Measurements from ENCODE around the gene NLRP1. TPM values are rescaled to one million over a fixed set of nuclear protein-coding genes. Genes with fewer than 3 reads are reported as not detected.
A peak's percentile ranks its signal among the peaks of the same experiment; 100 is the strongest.

Gene NLRP1
- total RNA-seq, 2 experiments from 2014 or later, result 39.9 to 45.0 TPM

DNA sequence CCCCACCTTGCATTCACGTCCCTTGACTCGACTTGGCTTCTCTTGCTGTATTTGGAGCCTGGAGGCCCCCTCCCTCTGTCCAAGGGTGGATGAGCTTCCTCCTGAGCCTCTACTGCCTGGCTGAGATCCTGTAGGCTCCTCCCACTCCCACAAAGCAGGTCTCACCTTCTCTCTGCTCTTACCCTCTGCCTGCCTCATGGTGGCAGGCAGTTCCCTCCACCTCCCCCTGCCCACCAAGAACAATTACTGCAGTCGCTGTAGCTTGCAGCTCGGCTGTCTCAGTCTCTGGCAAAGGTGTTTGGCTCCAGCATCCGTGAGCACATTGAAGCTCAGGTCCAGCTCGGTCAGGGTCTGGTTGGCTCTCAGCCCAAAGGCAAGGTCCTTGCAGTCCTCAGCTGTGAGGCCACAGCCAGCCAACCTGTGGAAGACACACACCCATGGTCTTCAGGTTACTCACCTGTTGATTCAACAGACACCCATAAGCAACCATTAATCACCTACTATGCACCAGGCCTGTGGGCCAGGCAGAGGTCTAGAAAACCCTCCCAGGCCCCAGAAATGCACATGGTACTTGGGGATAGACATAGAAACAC, 42.6 kb downstream of the NLRP1 start:
- H3K27me3 Mint-ChIP-seq, result no peaks in the 10 kb centered on the region
- no peak for DNase-seq
- intact Hi-C loops (cut with micrococcal nuclease), result no loop called here
- ChIA-PET CTCF (no interaction called here), POLR2A (no interaction called here)
- no peak overlapping the region for H3K4me3 Mint-ChIP-seq
- no peaks in the 10 kb centered on the region for H3K9me3 Mint-ChIP-seq
- H3K36me3 Mint-ChIP-seq, result peaks cover 24% of the 10 kb centered on the region
- H3K27ac Mint-ChIP-seq, result no peak overlapping the region
- H3K4me1 Mint-ChIP-seq (ENCODE audit: low read depth), result no peaks in the 10 kb centered on the region

DNA sequence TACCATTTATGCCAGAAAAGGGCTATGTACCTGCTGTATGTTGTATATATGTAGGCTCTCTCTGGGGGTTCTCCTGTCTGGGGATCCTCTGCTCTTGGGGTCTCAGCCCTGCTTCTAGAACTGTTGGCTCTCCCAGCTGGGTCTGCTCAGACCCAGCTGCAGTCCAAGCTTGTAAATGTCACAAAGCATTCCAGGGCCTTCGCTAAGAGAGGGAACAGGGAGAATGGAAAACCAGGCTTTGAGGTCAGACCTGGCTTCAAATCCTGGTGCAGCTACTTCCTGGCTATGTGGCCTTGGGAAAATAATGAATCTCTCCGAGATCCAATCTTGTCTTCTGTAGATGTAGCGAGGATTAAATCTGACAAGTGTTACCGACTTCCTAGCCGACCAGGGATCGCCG, 44.0 kb downstream of the NLRP1 start:
- Mint-ChIP-seq H3K36me3 (peaks cover 28% of the 10 kb centered on the region), H3K4me3 (no peak overlapping the region), H3K9me3 (no peaks in the 10 kb centered on the region), H3K27me3 (no peaks in the 10 kb centered on the region), H3K4me1 (ENCODE audit: low read depth) (no peaks in the 10 kb centered on the region), H3K27ac (no peak overlapping the region)
- intact Hi-C loops (cut with micrococcal nuclease), result no loop called here
- POLR2A ChIA-PET, result no interaction called here
- DNase-seq, result no peak
- CTCF ChIA-PET, result no interaction called here

DNA sequence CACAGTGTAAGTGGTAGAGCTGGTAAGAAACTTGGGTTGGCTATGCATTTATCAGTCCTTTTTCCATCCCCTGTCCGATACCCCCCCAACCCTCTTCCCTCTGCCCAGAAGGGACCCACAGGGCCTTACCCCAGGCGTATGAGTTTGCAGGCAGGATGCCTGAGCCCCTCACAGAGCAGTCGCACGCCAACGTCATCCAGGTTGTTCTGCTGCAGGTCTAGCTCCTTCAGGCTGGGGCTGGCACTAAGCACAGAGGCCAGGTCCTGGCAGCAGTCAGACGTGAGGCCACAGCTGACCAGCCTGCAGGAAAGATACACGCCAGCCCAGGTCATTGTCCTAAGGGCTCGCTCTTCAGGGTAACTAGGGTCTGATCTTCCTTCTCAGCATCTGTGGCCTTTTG, 45.0 kb downstream of the NLRP1 start:
- no peak for DNase-seq
- H3K27me3 Mint-ChIP-seq, result no peaks in the 10 kb centered on the region
- no peaks in the 10 kb centered on the region for H3K9me3 Mint-ChIP-seq
- H3K4me3 Mint-ChIP-seq, result no peak overlapping the region
- ChIA-PET CTCF (no interaction called here), POLR2A (no interaction called here)
- no peaks in the 10 kb centered on the region for H3K4me1 Mint-ChIP-seq (ENCODE audit: low read depth)
- intact Hi-C loops (cut with micrococcal nuclease), result no loop called here
- no peak overlapping the region for H3K27ac Mint-ChIP-seq
- peaks cover 30% of the 10 kb centered on the region for H3K36me3 Mint-ChIP-seq

DNA sequence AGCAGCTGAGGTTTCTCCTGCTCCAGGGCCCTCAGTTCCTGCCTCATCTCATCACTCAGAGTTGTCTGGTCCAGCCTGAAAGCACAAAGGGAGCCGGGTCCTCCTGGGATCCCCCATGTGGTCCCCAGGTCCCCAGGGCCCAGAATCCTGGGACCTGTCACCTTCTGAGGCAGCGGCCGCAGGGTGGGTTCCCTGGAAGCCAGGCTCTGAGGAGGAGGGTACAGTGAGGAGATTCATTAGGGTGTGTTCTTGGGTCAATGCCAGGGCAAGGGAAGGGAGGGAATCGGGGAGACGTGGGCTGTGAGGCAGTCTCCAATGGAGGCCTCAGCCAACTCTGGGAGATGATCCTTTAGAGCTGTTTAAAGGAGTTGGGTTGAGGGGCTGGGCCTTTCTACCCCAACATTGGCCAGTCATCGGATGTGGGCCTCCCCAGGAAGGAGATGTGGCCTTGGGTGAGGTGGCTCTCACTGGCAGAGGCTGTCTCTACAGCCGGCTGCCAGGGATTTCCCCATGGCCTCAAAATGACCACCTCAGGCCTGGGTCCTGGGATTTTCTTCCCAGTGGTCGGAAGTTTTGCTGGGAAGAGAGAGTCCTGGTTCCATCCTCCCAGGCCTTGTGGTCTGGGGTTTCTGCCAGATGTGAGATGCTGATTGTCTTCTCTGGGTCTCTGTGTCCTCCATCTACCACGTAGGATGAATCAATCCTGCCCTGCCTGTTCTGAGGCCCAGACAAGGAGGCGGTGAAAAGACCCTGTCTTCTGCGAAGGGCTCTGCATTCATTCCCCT, 47.3 kb downstream of the NLRP1 start:
- peaks cover 37% of the 10 kb centered on the region for H3K36me3 Mint-ChIP-seq
- no peaks in the 10 kb centered on the region for H3K9me3 Mint-ChIP-seq
- no peak for DNase-seq
- no peak overlapping the region for H3K4me3 Mint-ChIP-seq
- no peak overlapping the region for H3K27ac Mint-ChIP-seq
- ChIA-PET POLR2A (no interaction called here), CTCF (no interaction called here)
- no peaks in the 10 kb centered on the region for H3K27me3 Mint-ChIP-seq
- intact Hi-C loops (cut with micrococcal nuclease), result no loop called here
- no peaks in the 10 kb centered on the region for H3K4me1 Mint-ChIP-seq (ENCODE audit: low read depth)

DNA sequence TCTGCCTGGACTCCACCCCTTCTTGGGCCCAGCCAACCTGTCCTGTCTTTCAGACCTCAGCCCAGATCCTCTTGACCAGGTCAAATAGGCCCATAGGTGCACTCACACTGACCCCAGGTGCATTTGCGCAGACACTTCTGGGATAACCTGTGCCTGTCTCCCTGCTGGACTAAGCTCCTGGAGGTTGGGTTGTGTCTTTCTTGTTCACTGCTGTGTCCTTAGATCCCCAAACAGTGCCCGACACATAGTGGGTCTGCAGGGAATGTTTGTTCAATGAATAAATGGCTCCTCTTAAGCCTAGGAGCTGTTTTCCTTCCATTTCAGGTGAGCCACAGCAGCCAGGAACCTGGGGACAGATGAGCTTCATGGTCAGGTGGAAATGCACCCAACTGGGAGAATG, 48.9 kb downstream of the NLRP1 start:
- DNase-seq, result no peak
- no peaks in the 10 kb centered on the region for H3K27me3 Mint-ChIP-seq
- ChIA-PET POLR2A (no interaction called here), CTCF (no interaction called here)
- H3K4me3 Mint-ChIP-seq, result no peak overlapping the region
- no peaks in the 10 kb centered on the region for H3K9me3 Mint-ChIP-seq
- no peaks in the 10 kb centered on the region for H3K4me1 Mint-ChIP-seq (ENCODE audit: low read depth)
- no peak overlapping the region for H3K27ac Mint-ChIP-seq
- H3K36me3 Mint-ChIP-seq, result peaks cover 37% of the 10 kb centered on the region
- intact Hi-C loops (cut with micrococcal nuclease), result no loop called here

DNA sequence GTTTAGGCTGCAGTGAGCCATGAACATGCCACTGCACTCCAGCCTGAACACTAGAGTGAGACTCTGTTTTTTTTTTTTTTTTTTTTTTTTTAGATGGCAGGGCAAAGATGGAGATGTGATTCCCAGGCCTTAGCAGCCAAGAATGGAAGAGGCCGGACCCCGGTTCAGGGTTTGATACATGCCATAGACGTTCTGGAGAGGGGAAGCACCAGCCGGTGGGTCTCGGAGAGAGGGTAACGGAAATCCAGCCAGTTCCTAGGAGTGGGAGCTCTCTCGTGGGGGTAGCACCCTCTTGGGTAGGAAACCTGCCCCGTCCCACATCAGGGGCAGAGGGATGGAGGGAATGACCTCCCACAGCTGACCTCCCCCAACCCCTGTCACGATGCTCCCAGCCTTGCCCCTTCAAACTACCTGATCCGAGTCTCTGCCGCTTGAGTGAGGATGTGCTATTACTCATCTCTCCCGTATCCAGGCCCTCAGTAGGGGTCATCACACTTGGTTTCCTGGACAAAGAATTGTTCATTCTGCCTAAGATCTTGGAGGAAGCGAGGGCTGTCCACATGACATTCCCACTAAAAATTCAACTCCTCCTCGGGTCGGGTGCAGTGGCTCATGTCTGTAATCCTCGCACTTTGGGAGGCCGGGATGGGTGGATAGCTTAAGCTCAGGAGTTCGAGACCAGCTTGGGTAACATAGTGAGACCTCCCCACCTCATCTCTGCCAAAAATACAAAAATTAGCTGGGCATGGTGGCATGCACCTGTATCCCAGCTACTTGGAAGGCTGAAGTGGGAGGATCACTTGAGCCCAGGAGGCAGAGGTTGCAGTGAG, 50.6 kb downstream of the NLRP1 start:
- CTCF ChIA-PET, result no interaction called here
- POLR2A ChIA-PET, result interaction anchor here (0.6 kb wide), 1 partner anchor 67 kb away, joined by 3 read pairs; no protein-coding TSS in a partner anchor

DNA sequence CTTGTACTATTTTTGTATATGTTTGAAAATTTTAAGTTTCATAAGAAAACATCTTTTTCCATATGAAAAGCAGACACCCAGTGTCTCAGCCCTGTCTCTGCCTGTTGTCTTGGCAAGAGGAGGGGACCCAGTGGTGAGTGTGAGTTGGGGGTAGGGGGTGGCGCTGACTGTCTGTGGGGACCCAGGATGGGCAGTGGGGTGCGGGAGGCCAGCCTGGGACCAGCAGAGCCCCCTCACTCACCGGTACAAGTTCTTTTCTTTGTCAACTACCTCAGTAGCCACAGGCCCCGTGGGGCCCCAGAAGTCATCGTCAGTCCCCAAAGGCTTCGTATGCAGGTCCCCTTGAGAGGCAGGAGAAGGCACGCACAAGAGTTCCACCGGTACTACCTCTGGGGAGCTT, 51.7 kb downstream of the NLRP1 start:
- Mint-ChIP-seq H3K4me3 (no peak overlapping the region), H3K27me3 (no peaks in the 10 kb centered on the region), H3K9me3 (no peaks in the 10 kb centered on the region), H3K4me1 (ENCODE audit: low read depth) (no peaks in the 10 kb centered on the region), H3K27ac (no peak overlapping the region), H3K36me3 (peaks cover 28% of the 10 kb centered on the region)
- ChIA-PET CTCF (no interaction called here), POLR2A (no interaction called here)
- DNase-seq, result no peak
- intact Hi-C loops (cut with micrococcal nuclease), result no loop called here

More for the DNA sequence above, 50.6 kb downstream of the NLRP1 start:
- Mint-ChIP-seq H3K27ac (no peak overlapping the region), H3K4me3 (no peak overlapping the region), H3K36me3 (peaks cover 30% of the 10 kb centered on the region), H3K9me3 (no peaks in the 10 kb centered on the region), H3K4me1 (ENCODE audit: low read depth) (no peaks in the 10 kb centered on the region), H3K27me3 (no peaks in the 10 kb centered on the region)
- intact Hi-C loops (cut with micrococcal nuclease), result no loop called here
- DNase-seq, result no peak

DNA sequence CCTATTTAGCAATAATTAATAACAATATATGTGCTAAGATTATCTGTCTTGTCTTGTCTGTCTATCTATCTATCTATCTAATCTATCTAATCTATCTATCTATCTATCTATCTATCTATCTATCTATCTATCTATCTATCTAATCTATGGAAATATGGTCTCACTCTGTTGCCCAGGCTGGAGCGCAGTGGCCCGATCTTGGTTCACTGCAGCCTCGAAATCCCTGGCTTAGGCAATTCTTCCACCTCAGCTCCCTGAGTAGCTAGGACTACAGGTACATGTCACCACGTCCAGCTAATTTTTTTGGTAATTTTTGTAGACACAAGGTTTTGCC, 53.3 kb downstream of the NLRP1 start:
- DNase-seq, result no peak
- Mint-ChIP-seq H3K4me3 (no peak overlapping the region), H3K36me3 (peaks cover 28% of the 10 kb centered on the region)

DNA sequence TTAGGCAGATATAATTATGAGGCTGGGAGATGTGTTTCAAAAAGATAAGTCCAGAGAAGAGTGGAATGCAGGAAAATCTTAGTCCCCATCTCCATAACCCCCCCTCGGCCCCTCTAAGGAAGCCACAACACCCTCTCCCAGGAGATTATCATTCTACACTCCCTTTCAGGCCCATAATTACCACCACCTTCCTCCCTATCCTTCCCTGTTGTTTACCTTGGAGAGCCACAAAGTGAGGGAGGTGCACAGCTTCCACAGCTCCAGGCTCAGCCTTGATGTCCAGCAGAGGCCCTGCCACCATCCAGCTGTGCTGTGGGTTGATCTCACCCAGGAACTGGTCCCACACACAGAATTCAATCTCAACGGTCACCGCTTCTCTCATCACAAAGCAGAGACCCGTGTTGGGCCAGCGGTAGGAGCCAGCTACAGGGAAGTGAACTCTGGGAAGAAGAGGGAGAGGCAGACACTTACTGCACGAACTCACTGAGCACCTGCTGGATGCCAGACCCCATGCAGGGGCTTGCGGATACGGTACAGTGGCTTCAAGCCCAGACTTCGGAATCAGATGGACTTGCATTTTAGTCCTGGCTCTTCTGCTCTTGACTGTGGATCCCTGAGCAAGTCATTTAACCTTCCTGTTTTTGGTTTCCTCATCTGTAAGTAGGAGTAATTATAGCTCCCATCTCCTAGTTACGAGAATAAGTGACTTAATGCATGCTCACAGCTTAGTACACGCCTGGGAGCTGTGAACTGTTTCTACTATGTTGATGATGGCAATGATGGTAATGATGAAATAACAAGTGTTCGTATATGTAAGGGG, 53.8 kb downstream of the NLRP1 start:
- Mint-ChIP-seq H3K9me3 (no peaks in the 10 kb centered on the region), H3K36me3 (peaks cover 27% of the 10 kb centered on the region), H3K27ac (no peak overlapping the region), H3K4me1 (ENCODE audit: low read depth) (peaks cover 15% of the 10 kb centered on the region), H3K4me3 (no peak overlapping the region), H3K27me3 (no peaks in the 10 kb centered on the region)
- ChIA-PET POLR2A (no interaction called here), CTCF (no interaction called here)
- DNase-seq, result no peak
- intact Hi-C loops (cut with micrococcal nuclease), result no loop called here

More for the DNA sequence above, 53.3 kb downstream of the NLRP1 start:
- Mint-ChIP-seq H3K27ac (no peak overlapping the region), H3K4me1 (ENCODE audit: low read depth) (peaks cover 14% of the 10 kb centered on the region), H3K27me3 (no peaks in the 10 kb centered on the region), H3K9me3 (no peaks in the 10 kb centered on the region)
- intact Hi-C loops (cut with micrococcal nuclease), result no loop called here
- ChIA-PET POLR2A (no interaction called here), CTCF (no interaction called here)

DNA sequence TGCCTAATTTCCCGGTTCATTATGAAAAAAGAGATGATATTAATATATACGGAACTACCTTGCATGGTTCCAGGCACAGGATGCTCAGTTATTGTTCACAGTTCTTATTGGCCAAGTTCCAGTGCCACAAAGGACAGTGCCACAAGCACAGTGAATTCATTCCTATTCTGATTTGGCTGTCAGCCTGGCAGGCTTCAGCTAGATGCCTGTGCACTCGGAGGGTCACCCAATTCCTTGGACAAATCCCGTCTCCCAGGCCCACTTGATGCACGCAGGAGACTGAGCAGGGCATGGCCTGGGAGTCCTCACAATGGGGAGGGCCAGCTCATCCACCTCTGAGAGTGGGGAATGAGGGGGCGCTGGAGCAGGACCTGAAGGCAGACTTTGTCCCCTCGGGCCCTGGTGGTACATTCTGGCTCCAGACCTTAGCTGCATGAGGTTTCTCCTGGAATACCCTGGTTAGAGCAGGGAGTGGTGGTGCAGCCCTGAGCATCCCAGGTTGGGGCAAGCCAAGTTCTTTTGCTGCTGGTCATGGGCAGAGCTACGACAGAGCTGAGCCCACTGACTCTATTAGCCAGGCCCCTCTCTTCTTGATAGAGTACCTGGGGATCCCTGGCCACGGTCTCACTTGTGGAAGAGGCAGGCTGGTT, 56.6 kb downstream of the NLRP1 start:
- no peak for DNase-seq
- Mint-ChIP-seq H3K4me3 (no peak overlapping the region), H3K27me3 (no peaks in the 10 kb centered on the region), H3K27ac (peak overlapping the region; percentile 79), H3K36me3 (peaks cover 30% of the 10 kb centered on the region), H3K4me1 (ENCODE audit: low read depth) (peaks cover 15% of the 10 kb centered on the region), H3K9me3 (no peaks in the 10 kb centered on the region)
- POLR2A ChIA-PET, result no interaction called here
- CTCF ChIA-PET, result no interaction called here
- intact Hi-C loops (cut with micrococcal nuclease), result loop anchor here (2.0 kb wide), 1 partner anchor 27 kb away; a partner anchor contains a TSS

DNA sequence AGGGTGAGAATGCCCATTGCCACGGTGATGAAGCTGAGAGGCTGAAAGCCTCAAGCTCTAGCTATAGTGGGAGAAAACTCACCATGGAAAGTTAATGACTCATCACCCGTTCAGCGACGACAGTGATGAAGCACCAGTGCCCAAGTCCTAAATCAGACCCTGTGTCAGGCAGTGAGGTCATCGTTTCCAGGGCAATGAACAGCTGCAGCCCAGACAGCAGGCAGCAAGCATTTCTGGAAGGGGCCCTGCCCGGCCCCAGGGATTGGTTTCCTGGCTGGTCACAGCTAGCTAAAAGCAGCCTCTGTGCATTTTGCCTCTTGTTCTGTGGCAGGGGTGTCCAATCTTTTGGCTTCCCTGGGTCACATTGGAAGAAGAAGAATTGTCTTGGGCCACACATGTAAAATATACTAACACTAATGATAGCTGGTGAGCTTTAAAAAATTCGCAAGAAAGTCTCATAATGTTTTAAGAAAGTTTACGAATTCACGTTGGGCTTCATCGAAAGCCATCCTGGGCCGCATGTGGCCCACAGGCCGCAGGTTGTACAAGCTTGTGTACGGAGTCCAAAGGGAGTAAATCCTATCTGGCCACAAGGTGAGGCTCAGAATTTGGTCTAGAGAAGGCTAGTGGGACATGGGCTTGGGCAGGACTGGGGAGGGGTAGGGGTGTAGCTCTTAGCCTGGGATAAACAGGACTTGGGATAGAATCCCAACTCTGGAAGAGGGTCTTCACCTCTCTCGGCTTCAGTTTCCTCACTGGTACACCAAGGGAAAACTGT, 57.3 kb downstream of the NLRP1 start:
- Mint-ChIP-seq H3K27ac (peak overlapping the region; percentile 79), H3K36me3 (peaks cover 24% of the 10 kb centered on the region), H3K9me3 (no peaks in the 10 kb centered on the region), H3K27me3 (no peaks in the 10 kb centered on the region), H3K4me1 (ENCODE audit: low read depth) (peaks cover 15% of the 10 kb centered on the region), H3K4me3 (no peak overlapping the region)
- CTCF ChIA-PET, result no interaction called here
- POLR2A ChIA-PET, result interaction anchor here (0.7 to 1.1 kb wide), 3 partner anchors 39 to 55 kb away, joined by 3 to 6 read pairs (median 3); partner anchors contain the start of genes DERL2 and MIS12
- intact Hi-C loops (cut with micrococcal nuclease), result loop anchor here (1.0 to 2.0 kb wide), 2 partner anchors 26 to 41 kb away; partner anchors contain the start of genes DERL2 and MIS12
- DNase-seq, result peak; percentile 86

All from activated CD4-positive, alpha-beta memory T cell treated with anti-CD3 and anti-CD28 coated beads for 36 hours (primary cell).